Measurements from ENCODE around the gene IL17B. TPM values are rescaled to one million over a fixed set of nuclear protein-coding genes. Genes with fewer than 3 reads are reported as not detected.

Gene IL17B
- total RNA-seq, 1 experiment from 2014 or later: not detected

DNA sequence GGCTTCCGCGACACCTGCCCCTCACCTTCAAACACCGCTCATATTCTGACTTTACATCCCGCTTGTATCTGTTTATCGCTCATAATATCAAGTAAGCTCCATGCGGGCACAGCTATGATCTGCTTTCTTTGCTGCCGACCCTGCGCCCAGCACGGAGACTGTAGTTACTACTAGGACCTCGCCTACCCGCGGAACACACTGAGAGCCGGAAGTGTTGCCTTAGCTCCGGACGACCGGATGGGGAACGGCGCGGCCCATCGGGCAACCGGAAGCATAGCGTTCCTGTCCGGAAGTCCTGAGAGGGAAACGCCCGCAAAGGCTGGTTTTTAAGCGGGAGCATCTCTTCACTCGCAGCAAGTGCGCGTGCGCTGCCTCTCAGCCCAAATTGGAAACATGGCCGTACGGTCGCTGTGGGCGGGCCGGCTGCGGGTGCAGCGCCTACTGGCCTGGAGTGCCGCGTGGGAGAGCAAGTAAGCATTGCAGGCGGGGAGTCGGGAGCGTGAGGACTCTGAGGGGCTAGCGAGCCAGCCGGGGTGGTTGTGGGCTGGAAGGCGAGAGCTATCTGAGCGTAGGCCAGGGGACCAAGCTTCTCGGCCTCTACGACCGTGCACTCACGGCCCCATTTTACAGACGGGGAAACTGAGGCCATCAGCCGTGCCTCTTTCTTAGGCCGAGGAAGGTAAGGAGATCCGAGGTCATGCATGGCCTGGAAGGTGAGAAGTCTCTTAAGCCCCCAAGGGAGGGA is 33.8 kb downstream of the IL17B start, which contains the start of gene GRPEL2:
TSS of gene GRPEL2 (plus strand) at position 353 of the 745 bp plus-strand sequence. CDS start at position 394, 41 bp downstream.
- Histone ChIP-seq H4K20me1 (ENCODE audit: control insufficient read depth, insufficient read depth, insufficient read length) (no peaks in the 10 kb centered on the region), H3K9me3 (ENCODE audit: control insufficient read depth, low read depth, low read length) (no peaks in the 10 kb centered on the region), H2AFZ (ENCODE audit: low read length) (no peak within 1 kb of the TSS), H3K23me2 (ENCODE audit: insufficient read length, low read depth, low read length, poor library complexity, severe bottlenecking) (peaks cover 13% of the 10 kb centered on the region), H3K79me2 (ENCODE audit: insufficient read depth, low read length) (peaks cover 7% of the 10 kb centered on the region; the same call in 1 of the 2 replicates), H3K4ac (ENCODE audit: low read depth, low read length) (no peak within 1 kb of the TSS), H3K4me2 (ENCODE audit: insufficient read depth, insufficient read length, low read length) (peak within 1 kb of the TSS; percentile 67), H2BK5ac (ENCODE audit: insufficient read length, low read length) (no peak within 1 kb of the TSS), H3K79me1 (ENCODE audit: insufficient read depth, low read depth, low read length, poor library complexity, severe bottlenecking) (peaks cover 4% of the 10 kb centered on the region), H2BK12ac (ENCODE audit: insufficient read length, low read depth, low read length) (no peak within 1 kb of the TSS), H3K9ac (ENCODE audit: extremely low read depth, insufficient read length, low read length) (peak within 1 kb of the TSS; percentile 91), H3K4me1 (ENCODE audit: insufficient read depth, low read length) (no peaks in the 10 kb centered on the region), H3K56ac (ENCODE audit: insufficient read length, low read depth, low read length) (no peak within 1 kb of the TSS), H2BK20ac (ENCODE audit: low read depth, low read length, poor library complexity, severe bottlenecking) (no peak within 1 kb of the TSS), H3K18ac (ENCODE audit: insufficient read length, low read depth, low read length) (peak within 1 kb of the TSS; percentile 91), H4K8ac (replicated peaks; ENCODE audit: insufficient read length, low read depth, low read length) (no peak within 1 kb of the TSS), H4K91ac (ENCODE audit: insufficient read length, low read depth, low read length) (no peak within 1 kb of the TSS), H3T11ph (ENCODE audit: low read length) (no peak within 1 kb of the TSS), H3K27me3 (ENCODE audit: insufficient read depth, low read length) (no peaks in the 10 kb centered on the region), H3K27ac (ENCODE audit: insufficient read length, low read depth, low read length) (peak within 1 kb of the TSS; percentile 34), H2BK15ac (ENCODE audit: low read depth, low read length) (no peak within 1 kb of the TSS), H2BK120ac (ENCODE audit: low read depth, low read length, poor library complexity, severe bottlenecking) (no peak within 1 kb of the TSS), H3K23ac (ENCODE audit: insufficient read length, low read depth, low read length) (no peak within 1 kb of the TSS), H4K5ac (ENCODE audit: insufficient read length, low read depth, low read length) (no peak within 1 kb of the TSS), H2AK5ac (ENCODE audit: insufficient read length, low read length) (no peak within 1 kb of the TSS), H3K14ac (ENCODE audit: insufficient read depth, low read length) (peak within 1 kb of the TSS; percentile 87)
- Mint-ChIP-seq H3K27me3 (ENCODE audit: low read depth) (peaks cover 11% of the 10 kb centered on the region), H3K27ac (peak within 1 kb of the TSS; percentile 93 to 97 (median 94)), H3K4me1 (peaks cover 9 to 17% of the 10 kb centered on the region in 2 experiments), H3K9me3 (no peaks in the 10 kb centered on the region), H3K36me3 (ENCODE audit: insufficient read depth in 1 of 3, low read depth in 3 of 3) (peaks cover 18 to 35% (median 35%) of the 10 kb centered on the region in 3 experiments; a peak in 6 of 7 replicates), H3K4me3 (peak within 1 kb of the TSS; percentile 91 to 96)
- DNase-seq: peak; percentile 97
- WGBS (ENCODE audit: extremely low coverage, insufficient read length, low lambda C conversion rate): no CpG with 5 or more reads among the region's 54 CpGs
- TF ChIP-seq, protein P1, sequence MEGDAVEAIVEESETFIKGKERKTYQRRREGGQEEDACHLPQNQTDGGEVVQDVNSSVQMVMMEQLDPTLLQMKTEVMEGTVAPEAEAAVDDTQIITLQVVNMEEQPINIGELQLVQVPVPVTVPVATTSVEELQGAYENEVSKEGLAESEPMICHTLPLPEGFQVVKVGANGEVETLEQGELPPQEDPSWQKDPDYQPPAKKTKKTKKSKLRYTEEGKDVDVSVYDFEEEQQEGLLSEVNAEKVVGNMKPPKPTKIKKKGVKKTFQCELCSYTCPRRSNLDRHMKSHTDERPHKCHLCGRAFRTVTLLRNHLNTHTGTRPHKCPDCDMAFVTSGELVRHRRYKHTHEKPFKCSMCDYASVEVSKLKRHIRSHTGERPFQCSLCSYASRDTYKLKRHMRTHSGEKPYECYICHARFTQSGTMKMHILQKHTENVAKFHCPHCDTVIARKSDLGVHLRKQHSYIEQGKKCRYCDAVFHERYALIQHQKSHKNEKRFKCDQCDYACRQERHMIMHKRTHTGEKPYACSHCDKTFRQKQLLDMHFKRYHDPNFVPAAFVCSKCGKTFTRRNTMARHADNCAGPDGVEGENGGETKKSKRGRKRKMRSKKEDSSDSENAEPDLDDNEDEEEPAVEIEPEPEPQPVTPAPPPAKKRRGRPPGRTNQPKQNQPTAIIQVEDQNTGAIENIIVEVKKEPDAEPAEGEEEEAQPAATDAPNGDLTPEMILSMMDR (conservative IDR thresholded peaks at IDR 0.05): no peak

All from H9 (cell line).